HTR-8/SVneo (cell line): Measurements from ENCODE around the gene UTS2R.

ENCODE experiments used
- DNase-seq: peaks from one replicate; pipeline ENCODE4 v3.0.0; 2011; ENCODE audit warnings: low spot score, mixed read lengths; ENCODE audit not compliant: insufficient read length
- FAIRE-seq: peaks from 2 replicates; lab custom pipeline; 2011; peaks lifted over from hg19 to GRCh38; lab: Jason Lieb, UNC

The UTS2R gene

GRCh38 chr17:82418001-82418986 is 46.7 kb downstream of the UTS2R start, which contains the start of the genes HEXD and OGFOD3:
TSS of gene HEXD (plus strand) at chr17:82418347. CDS start at chr17:82419800, 1,453 bp downstream.
TSS of gene OGFOD3 (minus strand) at chr17:82418586. CDS start at chr17:82418485, 101 bp downstream.
- FAIRE-seq: peak; percentile 60
- peak; percentile 88 for DNase-seq

- FAIRE-seq: no peak
- no peak for DNase-seq
These were observed 48.0 kb downstream of the UTS2R start for GRCh38 chr17:82419540-82419939.

- no peak for FAIRE-seq
These were observed 52.7 kb downstream of the UTS2R start for GRCh38 chr17:82424001-82424862.

GRCh38 chr17:82424863-82425159 is 53.2 kb downstream of the UTS2R start:
- DNase-seq (no peak), FAIRE-seq (no peak)

More at GRCh38 chr17:82424001-82424862, 52.7 kb downstream of the UTS2R start:
- DNase-seq: peak; percentile 45
